HG03571 (cell line): ENCODE data around the gene LHX4.

ENCODE experiments used
- ATAC-seq: cut with Tn5 transposase; IDR thresholded peaks from one replicate; pipeline ENCODE4 v1.9.1; 2021; ENCODE audit not compliant: unreplicated experiment

Gene LHX4

GRCh38 chr1:180256341-180257027, 26.4 kb downstream of the LHX4 start:
- no peak for ATAC-seq

- no peak for ATAC-seq
Observed at GRCh38 chr1:180257028-180257386, 26.9 kb downstream of the LHX4 start.

GRCh38 chr1:180257486-180257885, 27.4 kb downstream of the LHX4 start:
- no peak for ATAC-seq

- ATAC-seq = no peak
Observed at GRCh38 chr1:180258290-180258689, 28.2 kb downstream of the LHX4 start.

GRCh38 chr1:180258935-180259334, 28.9 kb downstream of the LHX4 start:
- ATAC-seq = no peak

- ATAC-seq = no peak
Observed at GRCh38 chr1:180259431-180260338, 29.6 kb downstream of the LHX4 start.

GRCh38 chr1:180260541-180260940, 30.5 kb downstream of the LHX4 start:
- no peak for ATAC-seq

- no peak for ATAC-seq
Observed at GRCh38 chr1:180261030-180261429, 31.0 kb downstream of the LHX4 start.

GRCh38 chr1:180261524-180262155, 31.6 kb downstream of the LHX4 start:
- ATAC-seq = no peak

- no peak for ATAC-seq
Observed at GRCh38 chr1:180262628-180263488, 32.8 kb downstream of the LHX4 start.

GRCh38 chr1:180264595-180264994, 34.5 kb downstream of the LHX4 start:
- no peak for ATAC-seq

GRCh38 chr1:180265201-180265600, 35.1 kb downstream of the LHX4 start:
- ATAC-seq = no peak

- ATAC-seq = no peak
Observed at GRCh38 chr1:180265871-180266270, 35.8 kb downstream of the LHX4 start.

GRCh38 chr1:180266275-180267210, 36.5 kb downstream of the LHX4 start:
- no peak for ATAC-seq

- ATAC-seq = no peak
Observed at GRCh38 chr1:180267211-180267561, 37.1 kb downstream of the LHX4 start.

- no peak for ATAC-seq
Observed at GRCh38 chr1:180267761-180268555, 37.9 kb downstream of the LHX4 start.

- ATAC-seq = no peak
Observed at GRCh38 chr1:180268556-180269075, 38.6 kb downstream of the LHX4 start.

GRCh38 chr1:180269645-180270529, 39.8 kb downstream of the LHX4 start:
- ATAC-seq = no peak
